ENCODE results near the gene CCDC81.

The CCDC81 gene

DNA sequence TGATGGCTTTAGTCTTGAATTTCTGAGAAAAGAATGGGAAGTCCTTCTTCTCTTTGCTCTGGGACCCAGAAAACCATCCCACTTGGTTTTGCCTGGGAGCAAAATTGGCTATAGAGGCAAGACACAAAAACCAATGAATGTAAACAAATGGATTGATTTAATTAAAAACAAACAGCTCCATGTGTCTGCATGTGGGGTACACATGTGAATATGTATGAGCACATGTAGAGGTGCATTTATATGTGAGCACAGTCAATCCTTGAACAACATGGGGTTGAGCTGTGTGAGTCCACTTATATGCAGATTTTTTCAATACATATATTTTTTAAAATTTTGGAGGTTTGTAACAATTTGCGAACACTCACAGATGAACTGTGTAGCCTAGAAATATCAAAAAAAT lies 87.2 kb downstream of the CCDC81 start:
- peaks cover 12% of the 10 kb centered on the region for H3K4me1 ChIP-seq (ENCODE audit: control insufficient read depth, insufficient read depth, low read length)
- no peaks in the 10 kb centered on the region for H3K36me3 ChIP-seq (ENCODE audit: control insufficient read depth, insufficient read depth, low read length)
- no peak overlapping the region for H3K9ac ChIP-seq (ENCODE audit: low read length)
- no peak overlapping the region for H3K4me3 ChIP-seq (ENCODE audit: low read length)
- no peak overlapping the region for H3K27ac ChIP-seq (ENCODE audit: low read depth, low read length)
- no peaks in the 10 kb centered on the region for H3K27me3 ChIP-seq (ENCODE audit: control insufficient read depth, insufficient read depth, low read length)

DNA sequence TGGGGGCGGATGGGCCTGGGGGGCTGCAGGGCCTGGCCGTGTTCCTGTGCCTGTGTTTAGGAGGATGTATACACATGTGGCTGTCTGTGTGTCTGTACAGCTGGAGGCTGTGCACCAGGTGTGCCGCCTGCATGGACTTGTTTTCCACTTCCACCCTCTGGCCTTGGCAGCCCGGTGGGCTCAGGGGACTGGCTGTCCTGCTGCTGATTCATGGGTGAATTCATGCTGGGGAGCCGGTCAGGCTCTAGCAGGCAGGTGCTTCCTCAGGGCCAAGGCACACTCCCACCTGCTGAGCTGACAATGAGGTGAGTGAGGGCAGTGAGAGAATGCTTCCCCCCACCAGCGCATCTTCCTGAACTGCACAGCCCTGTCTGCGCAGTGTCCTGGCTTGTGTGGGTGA lies 88.4 kb downstream of the CCDC81 start:
- Histone ChIP-seq H3K4me3 (ENCODE audit: low read length) (no peak overlapping the region), H3K4me1 (ENCODE audit: control insufficient read depth, insufficient read depth, low read length) (peaks cover 12% of the 10 kb centered on the region), H3K9ac (ENCODE audit: low read length) (no peak overlapping the region), H3K27ac (ENCODE audit: low read depth, low read length) (no peak overlapping the region), H3K27me3 (ENCODE audit: control insufficient read depth, insufficient read depth, low read length) (no peaks in the 10 kb centered on the region), H3K36me3 (ENCODE audit: control insufficient read depth, insufficient read depth, low read length) (no peaks in the 10 kb centered on the region)

- no peak overlapping the region for H3K9ac ChIP-seq (ENCODE audit: low read length)
- H3K27ac ChIP-seq (ENCODE audit: low read depth, low read length), result no peak overlapping the region
- H3K36me3 ChIP-seq (ENCODE audit: control insufficient read depth, insufficient read depth, low read length), result no peaks in the 10 kb centered on the region
- H3K27me3 ChIP-seq (ENCODE audit: control insufficient read depth, insufficient read depth, low read length), result no peaks in the 10 kb centered on the region
- peaks cover 12% of the 10 kb centered on the region for H3K4me1 ChIP-seq (ENCODE audit: control insufficient read depth, insufficient read depth, low read length)
- H3K4me3 ChIP-seq (ENCODE audit: low read length), result no peak overlapping the region
Observed at GRCh38 chr11:86463955-86464354, 89.3 kb downstream of the CCDC81 start.

- Histone ChIP-seq H3K4me1 (ENCODE audit: control insufficient read depth, insufficient read depth, low read length) (peaks cover 8% of the 10 kb centered on the region), H3K27ac (ENCODE audit: low read depth, low read length) (no peak overlapping the region), H3K36me3 (ENCODE audit: control insufficient read depth, insufficient read depth, low read length) (no peaks in the 10 kb centered on the region), H3K9ac (ENCODE audit: low read length) (no peak overlapping the region), H3K4me3 (ENCODE audit: low read length) (no peak overlapping the region), H3K27me3 (ENCODE audit: control insufficient read depth, insufficient read depth, low read length) (no peaks in the 10 kb centered on the region)
Observed at GRCh38 chr11:86464509-86465221, 90.0 kb downstream of the CCDC81 start.

DNA sequence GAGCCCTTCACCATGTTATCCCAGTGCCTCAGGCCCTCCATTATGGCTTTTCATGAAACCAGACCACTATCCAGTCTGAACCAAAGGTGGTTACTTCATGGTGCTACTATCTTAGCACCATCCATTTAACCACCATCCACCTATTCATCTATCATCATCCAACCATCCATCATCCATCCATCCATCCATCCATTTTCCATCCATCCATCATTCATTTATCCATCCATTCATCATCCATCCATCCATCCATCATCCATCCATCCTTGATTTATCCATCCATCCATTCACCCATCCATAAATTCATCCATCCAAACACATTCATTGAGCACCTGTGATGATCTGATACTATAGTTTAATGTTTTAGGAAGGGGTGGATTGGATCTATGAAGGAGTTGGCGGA lies 93.5 kb downstream of the CCDC81 start:
- Histone ChIP-seq H3K4me1 (ENCODE audit: control insufficient read depth, insufficient read depth, low read length) (no peaks in the 10 kb centered on the region), H3K27me3 (ENCODE audit: control insufficient read depth, insufficient read depth, low read length) (no peaks in the 10 kb centered on the region), H3K27ac (ENCODE audit: low read depth, low read length) (no peak overlapping the region), H3K4me3 (ENCODE audit: low read length) (no peak overlapping the region), H3K36me3 (ENCODE audit: control insufficient read depth, insufficient read depth, low read length) (no peaks in the 10 kb centered on the region), H3K9ac (ENCODE audit: low read length) (no peak overlapping the region)

GRCh38 chr11:86469491-86470388 lies 95.1 kb downstream of the CCDC81 start:
- H3K27ac ChIP-seq (ENCODE audit: low read depth, low read length), result no peak overlapping the region

More at GRCh38 chr11:86469491-86470388, 95.1 kb downstream of the CCDC81 start:
- Histone ChIP-seq H3K36me3 (ENCODE audit: control insufficient read depth, insufficient read depth, low read length) (no peaks in the 10 kb centered on the region), H3K27me3 (ENCODE audit: control insufficient read depth, insufficient read depth, low read length) (no peaks in the 10 kb centered on the region), H3K4me1 (ENCODE audit: control insufficient read depth, insufficient read depth, low read length) (no peaks in the 10 kb centered on the region), H3K9ac (ENCODE audit: low read length) (no peak overlapping the region), H3K4me3 (ENCODE audit: low read length) (no peak overlapping the region)
